ENCODE data around the gene DRG1.
"Not testable (repeated sequence)": the region's sequence is repeated elsewhere in the genome, so short reads cannot be mapped to it uniquely, and the experiment has no call there.

DRG1 gene

DNA sequence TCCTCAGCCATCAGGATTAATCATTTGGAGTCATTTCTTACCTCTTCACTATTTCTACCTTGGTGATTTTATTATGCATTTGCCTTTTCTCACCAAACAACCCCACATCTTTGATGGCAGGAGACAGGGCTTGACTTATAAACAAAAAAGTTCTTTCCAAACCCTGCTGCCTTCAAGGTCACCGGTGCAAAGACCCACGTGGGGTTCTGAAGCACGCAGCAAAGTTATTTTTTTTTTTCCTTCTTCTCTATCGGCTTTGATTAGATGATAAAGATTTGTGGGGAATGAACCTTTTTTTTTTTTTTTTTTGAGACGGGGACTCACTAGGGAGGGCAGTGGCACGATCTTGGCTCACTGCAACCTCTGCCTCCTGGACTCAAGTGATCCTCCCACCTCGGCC, 44.1 kb downstream of the DRG1 start:
- no peak for DNase-seq

DNA sequence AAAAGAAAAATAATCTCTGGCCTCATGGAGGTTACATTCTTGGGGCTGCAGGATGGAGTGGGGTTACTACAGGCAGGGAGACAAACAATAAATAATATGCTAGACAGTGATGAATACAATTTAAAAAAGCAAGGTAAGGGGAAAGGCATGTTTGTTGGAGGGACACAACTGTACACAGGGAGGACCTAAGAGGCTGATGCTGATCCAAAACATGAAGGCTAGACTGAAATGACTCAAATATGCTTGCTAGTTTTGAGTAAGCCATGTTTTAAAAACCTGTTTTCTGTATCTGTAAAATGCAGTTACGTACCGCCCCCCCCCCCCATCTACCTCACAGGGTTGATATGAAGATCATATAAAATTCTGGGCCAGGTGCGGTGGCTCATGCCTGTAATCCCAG, 46.2 kb downstream of the DRG1 start:
- DNase-seq, result no peak

DNA sequence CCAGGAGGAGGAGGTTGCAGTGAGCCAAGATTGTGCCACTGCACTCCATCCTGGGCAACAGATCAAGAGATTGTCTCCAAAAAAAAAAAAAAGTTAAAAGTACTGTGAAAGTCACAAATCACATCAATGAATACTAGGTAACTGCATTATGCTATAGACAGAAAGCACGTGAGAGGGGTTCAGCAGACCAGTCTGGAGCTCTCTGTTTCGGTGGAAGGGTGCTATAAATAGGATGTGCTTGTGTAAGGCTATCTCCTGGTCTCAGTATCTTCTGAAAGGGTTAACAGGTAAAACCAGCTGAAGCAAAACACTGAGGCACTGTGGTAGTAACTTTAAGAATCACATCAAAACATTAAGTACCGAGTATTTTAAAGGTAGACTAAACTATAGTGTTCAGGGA, 46.8 kb downstream of the DRG1 start:
- DNase-seq, result no peak

DNA sequence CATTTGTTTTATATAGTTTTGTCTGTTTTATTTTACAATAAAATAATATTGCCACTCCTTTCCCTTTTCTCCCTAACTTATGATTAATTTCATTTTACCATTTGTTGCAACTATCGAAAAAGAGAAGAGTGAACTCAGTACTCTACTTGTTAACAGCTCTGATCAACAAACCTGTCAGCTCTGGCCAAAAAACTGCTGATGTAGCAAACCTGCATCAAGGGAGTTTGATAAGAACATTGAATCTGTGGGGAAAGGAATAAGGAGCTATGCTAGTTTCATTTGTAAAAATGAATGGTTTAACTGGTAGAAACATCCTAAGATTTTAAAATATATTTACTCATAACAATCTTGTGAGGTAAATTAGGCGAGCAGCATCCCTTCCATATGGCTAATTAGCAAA, 47.4 kb downstream of the DRG1 start:
- no peak for DNase-seq

DNA sequence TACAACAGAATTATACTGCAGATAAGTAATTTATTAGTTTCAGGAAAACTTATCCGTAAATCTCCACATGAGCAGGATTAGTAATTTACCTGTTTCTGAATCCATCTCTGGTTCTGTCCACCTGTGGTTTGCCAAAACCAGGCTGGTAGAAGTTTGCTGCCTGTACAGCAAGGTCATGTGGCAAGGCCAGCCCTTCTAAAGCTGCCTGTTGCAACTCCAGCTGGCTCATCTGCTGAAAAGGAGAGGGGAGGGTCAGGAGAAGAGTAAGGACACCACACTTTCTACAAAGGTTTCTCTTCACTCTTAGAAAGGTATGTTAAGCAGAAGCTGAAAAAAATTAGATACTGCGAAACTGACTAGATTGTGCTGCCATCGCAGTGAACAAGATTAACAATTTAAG, 47.9 kb downstream of the DRG1 start:
- no peak for DNase-seq

GRCh38 chr22:31448382-31448781, 49.0 kb downstream of the DRG1 start:
- no peak for DNase-seq

DNA sequence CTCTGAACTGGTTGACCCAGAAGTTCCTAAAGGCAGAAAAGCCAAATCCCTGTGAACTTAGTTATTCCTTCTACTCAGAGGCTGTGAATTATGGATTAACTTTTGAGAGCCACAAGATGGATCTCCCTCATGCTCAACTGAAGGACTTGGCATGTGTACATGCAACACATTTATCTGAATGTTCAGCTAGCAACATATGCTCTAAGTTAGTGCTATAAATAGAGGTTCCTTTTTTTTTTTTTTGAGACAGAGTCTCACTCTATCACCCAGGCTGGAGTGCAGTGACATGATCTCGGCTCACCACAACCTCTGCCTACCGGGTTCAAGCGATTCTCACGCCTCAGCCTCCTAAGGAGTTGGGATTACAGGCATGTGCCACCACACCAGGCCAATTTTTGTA, 50.1 kb downstream of the DRG1 start:
- DNase-seq, result no peak

- DNase-seq, result peak; percentile 5
Measured at GRCh38 chr22:31451709-31452571, 52.5 kb downstream of the DRG1 start.

DNA sequence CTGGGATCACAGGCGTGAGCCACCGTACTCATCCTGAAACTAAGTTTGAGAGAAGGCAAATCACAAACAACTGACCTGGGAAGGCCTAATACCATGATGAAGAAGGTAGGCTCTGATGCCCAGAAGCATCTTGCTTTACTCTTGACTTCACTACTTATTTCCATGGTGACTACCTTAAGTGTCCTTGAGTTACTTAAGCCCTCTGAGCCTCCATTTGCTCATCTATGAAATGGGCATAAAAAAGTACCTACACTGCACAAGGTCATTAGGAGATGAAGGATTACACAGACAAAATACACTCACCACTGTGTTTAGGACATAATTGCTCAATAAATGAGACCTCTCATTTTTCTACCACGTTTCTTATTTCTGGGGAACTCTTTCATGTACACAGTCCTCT, 62.3 kb downstream of the DRG1 start:
- DNase-seq, result no peak

- no peak for DNase-seq
Measured at GRCh38 chr22:31465307-31465706, 65.9 kb downstream of the DRG1 start.

DNA sequence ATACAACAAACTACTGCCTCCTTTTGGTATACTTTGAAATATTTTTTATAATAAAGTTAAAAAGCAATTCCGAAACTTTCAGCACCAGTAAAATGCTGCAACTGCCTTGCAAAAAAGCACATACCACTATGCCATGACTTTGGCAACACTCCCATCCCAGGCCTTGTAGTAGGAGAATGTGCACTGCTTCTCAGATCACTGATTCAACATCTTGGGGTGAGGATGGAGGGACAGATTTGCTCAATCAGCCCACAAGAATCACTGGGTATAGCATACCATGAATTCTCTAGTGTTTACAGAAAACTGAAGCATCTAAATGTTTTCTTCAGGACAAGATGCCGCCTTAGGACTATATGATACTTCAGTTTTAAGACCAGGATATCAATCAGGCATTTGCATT, 75.3 kb downstream of the DRG1 start:
- DNase-seq, result no peak

GRCh38 chr22:31475800-31476199, 76.4 kb downstream of the DRG1 start:
- no peak for DNase-seq

DNA sequence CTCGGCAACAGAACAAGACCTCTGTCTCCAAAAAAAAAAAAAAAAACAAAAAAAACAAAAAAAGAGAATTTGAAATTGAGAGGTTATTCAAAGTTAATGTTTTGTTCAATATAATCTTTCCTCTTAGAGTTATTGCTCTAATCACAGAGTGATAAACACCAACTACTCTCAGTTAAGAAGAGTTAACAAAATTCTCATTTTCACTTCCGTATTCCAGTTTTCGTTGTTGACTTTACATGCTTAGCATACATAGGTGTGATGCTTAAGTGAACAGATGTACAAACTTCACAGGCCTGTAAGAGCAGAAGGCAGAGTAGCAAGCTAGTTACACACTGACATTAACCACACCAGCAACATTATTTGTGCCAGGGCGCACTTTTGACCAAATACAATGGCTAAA, 77.9 kb downstream of the DRG1 start:
- DNase-seq, result no peak

DNA sequence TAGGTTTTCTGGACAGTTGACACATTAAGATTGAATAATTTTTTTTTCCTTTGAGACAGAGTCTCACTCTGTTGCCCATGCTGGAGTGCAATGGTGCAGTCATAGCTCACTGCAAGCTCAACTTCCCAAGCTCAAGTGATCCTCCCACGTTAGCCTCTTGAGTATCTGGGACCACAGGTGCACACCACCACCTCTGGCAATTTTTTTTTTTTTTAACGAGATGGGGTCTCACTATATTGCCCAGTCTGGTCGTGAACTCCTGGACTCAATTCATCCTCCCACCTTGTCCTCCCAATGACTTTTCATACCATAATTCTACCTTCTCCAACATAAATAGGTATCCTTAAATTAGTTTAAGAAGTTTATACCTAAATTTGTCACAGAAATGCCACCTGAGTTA, 81.7 kb downstream of the DRG1 start:
- no peak for DNase-seq

DNA sequence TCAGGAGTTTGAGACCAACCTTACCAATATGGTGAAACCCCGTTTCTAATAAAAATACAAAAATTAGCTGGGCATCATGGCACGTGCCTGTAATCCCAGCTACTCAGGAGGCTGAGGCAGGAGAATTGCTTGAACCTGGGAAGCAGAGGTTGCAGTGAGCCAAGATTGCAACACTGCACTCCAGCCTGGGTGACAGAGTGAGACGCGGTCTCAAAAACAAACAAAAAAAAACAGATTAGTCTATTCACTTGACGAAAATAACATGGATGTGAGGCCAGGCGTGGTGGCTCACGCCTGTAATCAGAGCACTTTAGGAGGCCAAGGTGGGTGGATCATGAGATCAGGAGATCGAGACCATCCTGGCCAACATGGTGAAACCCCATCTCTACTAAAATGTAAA, 83.1 kb downstream of the DRG1 start:
- not testable (repeated sequence) for DNase-seq

All from NCI-H1105 treated with DMSO at 0.1 percent for 48 hours (cell line).